Neural cell (in vitro differentiated cells): ENCODE results near the gene PKNOX2.

Source experiments
- CTCF ChIP-seq: fragments of 450-650 bp; IDR thresholded peaks from 2 replicates; pipeline ENCODE4 v1.5.1; 2014; ENCODE audit warnings: antibody characterized with exemption, mild to moderate bottlenecking, moderate library complexity; ENCODE audit not compliant: poor library complexity, severe bottlenecking
- EP300 ChIP-seq: fragments of 450-650 bp; conservative IDR thresholded peaks from 2 replicates; pipeline ENCODE4 v1.6.1; 2014; ENCODE audit warnings: antibody characterized with exemption, mild to moderate bottlenecking, moderate library complexity; ENCODE audit not compliant: poor library complexity, severe bottlenecking
- EZH2 ChIP-seq: fragments of 200-600, 300-800 bp; shearing (Covaris generic), sonication (generic); IDR thresholded peaks from 2 replicates; pipeline ENCODE4 v1.6.1; 2014; ENCODE audit warnings: antibody characterized with exemption, low read length, borderline replicate concordance, mild to moderate bottlenecking; ENCODE audit not compliant: insufficient read depth, poor library complexity, severe bottlenecking
- MXI1 ChIP-seq: fragments of 450-650 bp; conservative IDR thresholded peaks from 2 replicates; pipeline ENCODE4 v1.6.1; 2014; ENCODE audit warnings: antibody characterized with exemption, mild to moderate bottlenecking; ENCODE audit not compliant: poor library complexity, severe bottlenecking
- POLR2AphosphoS5 ChIP-seq: IDR thresholded peaks from 2 replicates; pipeline ENCODE4 v1.6.1; 2012
- RAD21 ChIP-seq: fragments of 450-650 bp; conservative IDR thresholded peaks from 2 replicates; pipeline ENCODE4 v1.6.1; 2014; ENCODE audit warnings: antibody characterized with exemption, mild to moderate bottlenecking, moderate library complexity
- REST ChIP-seq: IDR thresholded peaks from 2 replicates; pipeline ENCODE4 v1.6.1; 2012; ENCODE audit warnings: borderline replicate concordance
- SMC3 ChIP-seq: fragments of 450-650 bp; conservative IDR thresholded peaks from 2 replicates; pipeline ENCODE4 v1.6.1; 2014; ENCODE audit warnings: antibody characterized with exemption, mild to moderate bottlenecking, moderate library complexity; ENCODE audit not compliant: poor library complexity
- TAF1 ChIP-seq: IDR thresholded peaks from 2 replicates; pipeline ENCODE4 v1.6.1; 2012; ENCODE audit warnings: low read depth

GRCh38 chr11:125476721-125477120 is 312.2 kb downstream of the PKNOX2 start:
- TF ChIP-seq CTCF (no peak), EP300 (no peak), REST (no peak), EZH2 (no peak), POLR2AphosphoS5 (no peak), SMC3 (no peak), RAD21 (no peak), TAF1 (no peak), MXI1 (no peak)
